T47D (cell line): ENCODE measurements around the gene AGK.
"Not testable (repeated sequence)": the region's sequence is repeated elsewhere in the genome, so short reads cannot be mapped to it uniquely, and the experiment has no call there.

Experiments
- DNase-seq, 2 experiments: peaks; one replicate each; pipeline versions ENCODE4 v3.0.0 to v3.0.0-alpha.2; 2011 to 2012; ENCODE audit warnings: low read depth in 1 of 2, low spot score in 1 of 2
- JUND ChIP-seq: IDR thresholded peaks from 2 replicates; pipeline ENCODE4 v1.6.1; 2012; ENCODE audit warnings: low read depth
- in situ Hi-C: cut with HindIII; loops from 2 replicates; pipeline ENCODE4 v1.10.0; 2016; ENCODE audit warnings: low sequenced_read_pairs, low pct_unique_long_range_greater_than_20kb

AGK gene

DNA sequence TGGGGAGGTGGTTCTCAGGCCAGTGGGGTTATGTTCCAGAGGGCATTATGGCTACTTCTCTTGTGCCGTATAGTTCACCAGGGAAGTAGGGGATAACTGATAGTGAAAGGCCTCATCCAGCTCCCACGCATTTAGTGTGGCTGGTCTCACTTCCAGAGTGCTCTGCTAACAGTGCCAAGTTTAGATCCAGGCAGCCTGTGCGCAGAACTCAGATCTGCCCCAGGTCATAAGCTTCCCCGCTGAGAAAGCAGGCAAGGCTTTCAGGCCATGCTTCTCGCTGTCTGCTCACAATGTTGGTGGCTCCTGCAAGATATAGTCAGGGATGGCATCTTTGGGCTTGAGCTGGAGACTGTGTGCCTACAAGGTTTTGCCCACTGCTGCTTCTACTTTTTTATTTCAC lies 11.3 kb downstream of the AGK start:
- DNase-seq: no peak
- no peak for TF ChIP-seq JUND
- in situ Hi-C loops: no loop called here

DNA sequence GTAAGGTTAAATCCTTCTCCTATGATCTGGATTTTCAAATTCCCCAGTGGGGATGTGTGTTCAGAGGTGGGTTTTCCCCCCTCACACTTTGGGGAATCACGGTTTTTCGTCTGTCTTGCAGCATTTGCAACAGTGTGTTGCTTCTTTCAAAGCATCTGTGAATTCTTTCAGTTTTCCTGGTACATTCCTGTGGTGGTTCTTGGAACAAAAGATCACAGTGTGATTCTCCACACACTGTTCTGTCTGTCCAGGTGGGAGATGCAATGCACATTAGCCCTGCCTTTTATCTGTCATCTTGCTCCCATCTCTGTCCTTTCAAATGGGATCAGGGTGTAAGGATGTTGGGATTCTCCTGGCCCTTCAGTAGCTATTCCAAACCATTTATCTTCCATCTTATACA lies 11.8 kb downstream of the AGK start:
- no peak for TF ChIP-seq JUND
- in situ Hi-C loops: no loop called here
- DNase-seq: no peak

- TF ChIP-seq JUND: no peak
- in situ Hi-C loops: no loop called here
- DNase-seq: peak in 1 of 2 experiments; percentile 9
Observed at GRCh38 chr7:141563956-141564623, 12.9 kb downstream of the AGK start.

DNA sequence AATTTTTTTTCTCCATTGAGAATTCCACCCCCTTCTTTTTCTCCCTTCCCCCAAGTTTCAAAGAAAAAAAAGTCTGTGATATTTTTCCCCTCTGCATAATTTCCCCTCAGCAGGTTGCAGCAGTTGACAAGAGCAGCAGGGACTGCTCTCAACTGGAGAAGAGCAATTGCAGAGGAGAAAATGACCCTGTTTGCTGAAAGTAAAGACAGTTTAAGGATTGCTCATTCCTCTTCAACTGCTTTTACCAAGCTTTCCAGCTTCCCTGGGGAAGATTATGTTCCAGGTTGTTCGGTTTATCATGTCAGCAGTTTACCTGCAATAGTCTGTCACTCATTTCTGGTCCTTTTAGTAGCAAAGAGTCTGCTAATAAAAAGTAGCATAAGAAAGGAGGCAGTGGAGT lies 16.2 kb downstream of the AGK start:
- no peak for TF ChIP-seq JUND
- in situ Hi-C loops: no loop called here
- no peak for DNase-seq

DNA sequence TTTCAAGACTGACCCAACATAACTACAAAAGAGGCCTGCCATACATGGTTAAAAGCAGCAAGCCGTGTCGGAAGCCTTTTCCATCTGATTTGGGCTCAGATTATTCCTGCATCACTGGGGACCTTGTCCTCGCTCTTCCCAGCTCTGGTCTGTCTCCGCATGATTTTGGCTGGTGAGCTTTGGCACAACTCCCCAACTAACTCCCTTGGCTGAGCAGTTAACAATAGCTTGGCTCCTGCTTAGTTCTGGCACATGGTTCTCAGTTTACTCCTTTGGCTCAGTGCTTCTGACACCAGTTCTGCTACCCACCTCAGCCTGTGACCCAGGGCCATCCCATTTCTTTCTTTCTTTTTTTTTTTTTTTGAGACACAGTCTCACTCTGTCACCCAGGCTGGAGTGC lies 17.0 kb downstream of the AGK start:
- no peak for DNase-seq
- in situ Hi-C loops: no loop called here
- no peak for TF ChIP-seq JUND

GRCh38 chr7:141571059-141571458 lies 19.8 kb downstream of the AGK start:
- no peak for TF ChIP-seq JUND
- no peak for DNase-seq
- in situ Hi-C loops: no loop called here

GRCh38 chr7:141572175-141572574 lies 21.0 kb downstream of the AGK start:
- no peak for TF ChIP-seq JUND
- in situ Hi-C loops: no loop called here
- no peak for DNase-seq

- in situ Hi-C loops: no loop called here
- DNase-seq: no peak
- TF ChIP-seq JUND: no peak
Observed at GRCh38 chr7:141573511-141573910, 22.3 kb downstream of the AGK start.

GRCh38 chr7:141575164-141575563 lies 24.0 kb downstream of the AGK start:
- DNase-seq: no peak
- TF ChIP-seq JUND: no peak
- in situ Hi-C loops: no loop called here

DNA sequence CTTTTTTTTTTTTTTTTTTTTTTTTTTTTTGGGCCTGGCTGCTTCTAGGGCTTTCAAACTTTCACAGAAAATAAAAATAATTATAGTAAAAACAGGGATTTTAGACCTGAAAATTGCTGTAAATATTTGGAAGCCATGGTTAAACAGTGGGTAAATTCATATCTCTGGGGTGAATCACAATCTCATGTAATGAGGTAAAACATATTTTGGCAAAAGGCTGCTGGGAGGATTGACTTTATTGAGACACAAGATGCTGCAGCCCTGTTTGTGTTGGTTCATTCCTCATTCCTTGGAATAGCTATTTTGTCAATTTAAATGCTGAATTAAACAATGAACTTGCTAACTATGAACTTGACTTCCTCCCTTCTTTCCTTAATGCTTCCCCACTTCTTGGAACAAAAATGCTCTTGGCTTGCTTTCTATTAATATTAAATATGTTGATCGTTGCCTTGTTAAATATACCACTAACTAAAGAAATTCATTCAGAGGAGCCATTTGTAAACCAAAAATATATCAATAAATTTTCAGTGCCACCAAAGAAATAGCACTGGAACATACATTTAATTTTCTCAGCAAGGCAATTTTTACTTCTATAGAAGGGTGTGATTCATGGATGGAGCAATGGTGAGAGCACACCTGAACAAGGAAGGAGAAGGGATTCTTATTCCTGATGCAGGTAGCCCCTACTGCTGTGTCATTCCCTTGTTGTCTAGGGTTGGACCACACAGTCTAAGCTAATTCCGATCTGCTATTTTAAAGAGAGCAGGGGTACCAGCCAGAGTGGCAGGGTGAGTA lies 24.6 kb downstream of the AGK start:
- in situ Hi-C loops: no loop called here
- no peak for DNase-seq
- no peak for TF ChIP-seq JUND

- in situ Hi-C loops: no loop called here
- TF ChIP-seq JUND: no peak
- no peak for DNase-seq
Observed at GRCh38 chr7:141577043-141577839, 26.0 kb downstream of the AGK start.

DNA sequence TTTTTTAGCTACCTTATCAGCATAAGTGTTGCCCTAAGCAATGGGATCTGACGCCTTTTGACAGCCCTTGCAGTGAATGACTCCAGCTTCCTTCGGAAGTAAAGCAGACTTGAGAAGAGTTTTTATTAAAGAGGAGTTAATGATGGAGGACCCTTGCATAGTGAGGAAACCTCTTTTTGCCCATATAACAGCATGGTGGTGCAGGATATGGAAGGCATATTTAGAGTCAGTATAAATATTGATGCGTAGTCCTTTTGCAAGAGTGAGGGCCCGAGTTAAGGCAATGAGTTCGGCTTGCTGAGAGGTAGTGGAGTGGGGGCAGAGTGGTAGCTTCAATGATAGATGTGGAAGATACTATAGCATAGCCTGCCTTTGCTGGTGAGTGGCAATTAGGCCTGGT lies 28.7 kb downstream of the AGK start:
- DNase-seq, in situ Hi-C loops: not testable (repeated sequence)

GRCh38 chr7:141582063-141582462 lies 30.9 kb downstream of the AGK start:
- in situ Hi-C loops, DNase-seq: not testable (repeated sequence)
